SH-SY5Y (cell line): Measurements from ENCODE around the gene TMEM178B.

ENCODE experiments used
- GATA2 ChIP-seq: IDR thresholded peaks from 2 replicates; pipeline ENCODE4 v1.6.1; 2011; ENCODE audit warnings: mild to moderate bottlenecking, low read depth, low read length
- GATA3 ChIP-seq: IDR thresholded peaks from 2 replicates; pipeline ENCODE4 v1.6.1; 2011; ENCODE audit warnings: low read depth, mild to moderate bottlenecking, low read length, moderate library complexity

DNA sequence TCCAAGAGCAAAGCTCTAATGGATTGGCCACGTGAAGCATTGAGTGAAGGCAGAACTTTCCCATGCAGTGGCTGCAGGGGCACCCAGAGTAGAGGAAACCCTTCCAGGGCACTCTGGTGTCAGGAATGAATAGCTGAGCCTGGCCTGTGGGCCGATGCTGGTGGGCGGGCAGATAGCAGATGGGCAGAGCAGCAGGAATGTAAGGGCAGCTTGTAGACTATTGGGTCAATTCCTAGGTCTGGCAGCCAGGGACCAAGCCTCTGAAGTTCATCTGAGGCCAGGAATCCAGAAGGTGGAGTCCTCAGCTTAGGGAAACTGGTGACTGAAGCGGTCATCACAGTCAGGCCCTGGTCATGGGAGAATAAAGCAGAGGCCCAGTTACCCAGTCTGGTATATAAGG is 115.4 kb downstream of the TMEM178B start:
- TF ChIP-seq GATA2 (no peak), GATA3 (no peak)
